Activated CD4-positive, CD25-positive, alpha-beta regulatory T cell treated with anti-CD3 and anti-CD28 coated beads, Interleukin-2, amount 50 U/mL, for 24 hours (primary cell): ENCODE measurements around the gene TMOD2.
"Not testable (repeated sequence)": the region's sequence is repeated elsewhere in the genome, so short reads cannot be mapped to it uniquely, and the experiment has no call there.

ENCODE experiments used
- ATAC-seq, 2 donors: fragments of 150-1000 bp; cut with Tn5 transposase; one replicate each; pipeline ENCODE4 v1.10.0; 2021; ENCODE audit warnings: mild to moderate bottlenecking in 1 of 2, moderate library complexity in 1 of 2

The TMOD2 gene

DNA sequence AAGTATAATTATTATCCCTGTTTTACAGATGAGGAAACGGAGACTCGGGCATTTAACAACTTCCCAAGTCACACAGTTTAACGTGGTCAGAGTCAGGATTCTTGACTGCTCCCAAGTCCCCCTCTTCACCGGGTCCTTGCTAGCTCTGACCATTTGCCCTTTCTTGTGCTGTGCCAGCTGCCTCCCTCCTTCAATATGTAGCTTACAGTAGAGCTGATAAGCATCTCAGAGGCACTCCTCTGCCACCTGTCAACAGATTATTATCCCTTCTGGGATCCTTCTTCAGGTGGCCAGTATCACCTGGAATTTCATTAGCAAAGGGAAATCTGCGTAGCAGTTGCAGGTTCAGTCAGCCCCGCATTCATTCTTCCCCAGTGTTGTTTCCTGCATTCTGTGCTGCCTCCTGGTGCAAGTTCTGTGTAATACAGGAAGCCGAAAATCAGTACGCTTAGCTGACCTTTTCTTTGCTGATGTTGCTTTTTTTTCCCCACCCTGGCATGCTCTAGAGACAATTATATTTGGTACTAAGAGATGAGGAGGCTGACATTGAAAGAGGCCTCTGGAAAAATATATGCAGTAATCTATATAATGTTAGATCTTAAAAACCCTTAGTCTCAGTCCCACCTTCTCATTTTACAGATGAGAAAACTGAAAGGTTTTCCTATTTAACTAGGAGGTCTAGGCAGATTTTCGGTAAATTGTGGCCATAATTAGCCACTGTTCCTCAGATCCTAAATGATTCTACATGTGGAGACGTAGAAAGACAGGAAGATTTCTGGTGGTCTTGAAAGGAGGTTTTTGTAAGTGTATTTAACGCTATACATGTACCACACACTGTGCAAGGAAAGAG lies 24.8 kb downstream of the TMOD2 start:
- ATAC-seq: no peak

DNA sequence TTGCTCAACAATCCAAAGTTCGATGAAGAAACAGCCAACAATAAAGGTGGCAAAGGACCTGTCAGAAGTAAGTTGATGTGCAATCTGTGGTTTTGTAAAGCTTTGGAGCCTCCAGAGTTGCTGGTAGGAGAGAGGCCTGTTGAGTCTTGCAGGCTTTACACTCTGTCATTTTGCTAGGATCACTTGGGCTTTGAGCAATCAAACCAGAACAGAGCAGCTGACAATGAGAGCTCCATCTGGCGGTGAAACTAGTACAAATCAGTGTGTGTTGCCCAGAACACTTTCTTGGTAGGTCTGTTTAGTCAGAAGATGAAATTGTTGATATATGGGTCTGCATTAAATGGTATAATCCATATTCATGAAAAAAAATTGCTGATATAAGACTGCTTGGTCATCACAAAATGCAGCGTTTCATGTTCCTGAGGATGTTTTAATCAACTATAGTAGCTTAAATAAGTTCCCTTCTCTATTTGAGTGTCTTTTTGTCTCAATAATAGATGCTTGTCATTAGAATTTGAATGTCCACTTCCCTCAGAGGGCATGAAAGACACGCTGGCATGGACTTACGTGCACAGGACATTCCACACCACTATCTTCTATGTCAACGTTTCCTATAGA lies 25.7 kb downstream of the TMOD2 start:
- peak; percentile 72 to 81 for ATAC-seq

DNA sequence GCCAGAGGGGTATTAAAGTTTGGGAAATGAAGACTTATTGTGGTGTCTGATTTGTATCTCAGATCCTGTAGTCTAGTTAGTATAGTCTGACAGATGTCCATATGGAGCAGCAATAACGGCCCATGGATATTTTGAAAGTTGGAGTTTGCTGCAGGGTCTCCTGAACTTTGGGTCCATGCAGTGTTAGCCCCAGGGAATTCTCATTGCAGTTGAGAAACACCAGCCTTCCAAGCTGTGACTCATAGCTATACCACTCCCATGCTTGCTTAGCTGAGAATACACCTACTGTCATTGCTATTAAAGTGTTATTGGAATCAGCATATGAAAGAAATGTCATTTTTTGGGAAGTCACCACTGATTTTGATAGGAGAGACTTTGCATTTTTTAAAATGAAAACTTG lies 29.2 kb downstream of the TMOD2 start:
- no peak for ATAC-seq

DNA sequence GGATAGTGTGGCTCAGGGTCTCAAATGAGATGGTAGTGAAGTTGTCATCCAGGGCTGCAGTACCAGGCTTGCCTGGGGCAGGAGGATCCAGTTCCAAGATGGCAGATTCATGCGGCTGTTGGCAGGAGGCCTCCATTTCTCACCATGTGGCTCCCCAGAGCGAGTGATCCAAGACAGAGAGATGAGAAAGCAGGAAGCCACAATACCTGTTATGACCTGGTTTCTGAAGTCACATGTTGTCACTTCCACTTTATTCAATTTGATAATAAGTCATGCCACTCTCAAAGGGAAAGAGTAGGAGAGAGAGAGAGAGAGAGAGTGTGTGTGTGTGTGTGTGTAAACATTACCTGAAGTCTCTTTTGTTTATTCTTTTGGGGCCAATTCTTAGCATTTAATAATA lies 30.1 kb downstream of the TMOD2 start:
- no peak for ATAC-seq

DNA sequence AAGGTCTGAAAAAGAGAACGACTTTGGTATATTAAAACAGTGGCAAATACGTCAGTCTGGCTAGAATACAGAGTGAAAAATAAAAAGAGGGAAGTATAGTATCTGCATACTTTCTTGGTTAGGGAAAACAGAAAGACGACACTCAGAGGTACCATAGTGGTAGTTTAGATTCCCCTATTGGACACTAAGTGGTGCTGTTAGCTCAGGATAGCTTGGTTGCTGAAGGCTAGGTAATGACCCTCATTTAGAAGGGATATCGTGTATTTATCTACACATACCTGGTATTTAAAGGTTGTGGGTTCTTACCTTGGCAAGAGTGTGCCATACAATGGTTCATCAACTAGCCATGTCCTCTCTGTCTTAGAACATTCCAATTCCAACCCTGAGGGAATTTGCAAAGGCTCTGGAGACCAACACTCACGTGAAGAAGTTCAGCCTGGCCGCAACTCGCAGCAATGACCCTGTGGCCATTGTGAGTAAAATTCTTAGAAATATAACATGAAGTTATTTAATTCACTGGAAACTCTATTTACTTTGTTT lies 31.0 kb downstream of the TMOD2 start:
- no peak for ATAC-seq

DNA sequence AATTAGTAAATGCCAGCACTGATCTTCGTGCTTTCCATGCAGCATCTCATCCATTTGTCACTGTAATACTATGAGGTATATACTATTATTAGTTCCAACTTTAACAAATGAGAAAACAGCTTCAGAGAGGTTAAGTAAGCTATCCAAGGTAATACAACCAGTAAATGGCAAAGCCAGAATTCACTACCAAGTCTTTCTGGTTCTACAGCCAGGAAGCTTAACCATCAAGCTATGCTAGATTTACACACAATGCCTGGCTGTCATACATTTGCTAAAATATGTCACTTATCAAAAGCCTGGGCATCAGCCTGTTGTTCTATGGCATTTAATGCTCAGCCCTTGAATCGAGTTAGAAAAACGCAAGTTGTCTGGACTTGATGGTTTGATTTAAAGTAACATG lies 32.6 kb downstream of the TMOD2 start:
- ATAC-seq: no peak

DNA sequence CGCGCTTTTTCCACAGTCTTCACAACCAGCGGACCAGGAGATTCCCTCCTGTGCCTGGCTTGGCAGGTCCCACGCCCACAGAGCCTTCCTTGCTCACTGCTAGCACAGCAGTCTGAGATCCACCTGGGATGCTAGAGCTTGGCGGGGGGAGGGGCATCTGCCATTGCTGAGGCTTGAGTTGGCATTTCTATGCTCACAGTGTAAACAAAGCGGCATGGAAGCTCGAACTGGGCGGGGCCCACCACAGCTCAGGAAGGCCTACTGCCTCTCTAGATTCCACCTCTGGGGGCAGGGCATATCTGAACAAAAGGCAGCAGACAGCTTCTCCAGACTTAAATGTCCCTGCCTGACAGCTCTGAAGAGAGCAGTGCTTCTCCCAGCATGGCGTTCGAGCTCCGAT lies 35.7 kb downstream of the TMOD2 start:
- ATAC-seq: not testable (repeated sequence)

DNA sequence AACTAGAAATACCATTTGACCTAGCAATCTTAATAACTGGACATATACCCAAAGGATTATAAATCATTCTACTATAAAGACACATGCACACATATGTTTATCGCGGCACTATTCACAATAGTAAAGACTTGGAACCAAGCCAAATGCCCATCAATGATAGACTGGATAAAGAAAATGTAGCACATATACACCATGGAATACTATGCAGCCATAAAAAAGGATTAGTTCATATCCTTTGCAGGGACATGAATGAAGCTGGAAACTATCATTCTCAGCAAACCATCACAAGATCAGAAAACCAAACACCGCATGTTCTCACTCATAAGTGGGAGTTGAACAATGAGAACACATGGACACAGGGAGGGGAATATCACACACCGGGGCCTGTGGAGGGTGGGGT lies 41.1 kb downstream of the TMOD2 start:
- not testable (repeated sequence) for ATAC-seq

DNA sequence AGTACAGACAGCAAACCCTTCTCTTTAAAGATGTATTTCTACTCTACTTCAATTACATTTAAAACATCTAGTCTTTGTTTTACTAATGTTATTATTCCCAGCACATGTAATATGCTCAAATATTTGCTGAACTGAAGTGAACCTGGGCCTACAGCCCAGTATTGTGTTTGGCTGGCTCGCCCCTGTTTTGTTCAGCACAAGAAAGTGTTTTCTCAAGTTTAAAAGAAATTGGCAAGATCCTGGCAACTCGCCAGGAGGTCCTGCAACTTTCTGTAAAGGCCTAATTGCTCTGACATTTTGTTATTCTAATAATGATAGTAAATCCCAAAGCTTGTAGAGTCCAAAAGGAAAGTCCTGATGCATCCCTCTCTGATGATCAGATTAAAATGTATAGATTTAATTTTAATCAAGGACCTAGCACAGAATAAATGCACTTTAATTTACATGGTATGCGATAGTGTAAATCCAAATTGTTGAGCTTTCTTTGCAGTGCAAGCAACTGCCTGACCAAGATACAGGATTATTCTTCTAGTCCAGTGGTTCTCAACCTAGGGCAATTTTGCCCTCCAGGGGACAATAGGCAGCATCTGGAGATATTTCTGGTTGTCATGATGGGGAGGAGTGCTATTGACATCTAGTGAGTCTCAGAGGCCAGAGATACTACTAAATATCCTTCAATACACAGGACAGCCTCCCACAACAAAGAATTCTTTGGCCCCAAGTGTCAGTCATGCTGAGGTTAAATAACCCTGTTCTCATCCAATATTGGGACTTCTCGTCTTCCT lies 42.3 kb downstream of the TMOD2 start:
- ATAC-seq: no peak

DNA sequence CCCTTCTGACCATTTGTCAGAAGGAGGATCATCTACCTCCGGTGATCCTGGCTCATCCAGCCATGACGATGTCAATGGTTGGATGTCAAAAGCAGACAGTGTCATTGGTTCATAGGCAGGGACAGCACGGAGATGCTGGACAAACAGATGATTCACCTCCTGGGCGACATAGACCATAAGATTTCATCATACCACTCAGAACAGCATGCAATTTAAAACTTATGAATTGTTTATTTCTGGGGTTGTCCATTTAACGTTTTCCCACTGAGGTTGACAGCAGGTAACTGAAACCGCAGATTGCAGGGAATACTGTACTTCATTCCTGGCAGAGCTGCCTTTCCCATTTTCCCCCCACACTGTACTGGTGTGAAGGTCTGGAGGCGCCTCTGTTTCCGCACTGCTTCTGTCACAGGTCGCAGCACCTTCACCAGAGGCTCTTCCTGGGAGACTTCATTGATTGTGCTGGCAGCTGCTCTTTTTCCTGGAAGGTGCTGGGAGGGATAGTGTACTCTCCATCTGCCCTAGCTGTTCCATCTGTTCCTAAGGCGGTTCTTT lies 45.5 kb downstream of the TMOD2 start:
- ATAC-seq: no peak

DNA sequence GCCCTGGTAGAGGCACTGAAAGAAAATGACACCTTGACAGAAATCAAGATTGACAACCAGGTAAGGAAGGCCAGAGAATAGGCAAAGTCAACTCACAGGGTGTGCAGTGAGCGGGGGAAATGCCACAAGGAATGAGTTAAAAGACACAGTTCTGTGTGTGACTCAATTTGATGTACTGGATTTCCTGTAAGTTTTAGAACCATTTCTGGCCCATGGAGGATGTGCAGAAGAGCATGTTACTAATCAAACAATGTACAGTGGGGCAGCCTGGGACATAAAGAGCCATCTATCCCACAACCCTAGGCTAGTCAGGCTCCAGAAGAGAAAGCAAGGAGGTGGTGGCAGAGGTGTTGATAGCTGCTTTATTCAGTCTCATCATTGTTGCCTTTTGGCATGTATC lies 46.9 kb downstream of the TMOD2 start:
- ATAC-seq: no peak

DNA sequence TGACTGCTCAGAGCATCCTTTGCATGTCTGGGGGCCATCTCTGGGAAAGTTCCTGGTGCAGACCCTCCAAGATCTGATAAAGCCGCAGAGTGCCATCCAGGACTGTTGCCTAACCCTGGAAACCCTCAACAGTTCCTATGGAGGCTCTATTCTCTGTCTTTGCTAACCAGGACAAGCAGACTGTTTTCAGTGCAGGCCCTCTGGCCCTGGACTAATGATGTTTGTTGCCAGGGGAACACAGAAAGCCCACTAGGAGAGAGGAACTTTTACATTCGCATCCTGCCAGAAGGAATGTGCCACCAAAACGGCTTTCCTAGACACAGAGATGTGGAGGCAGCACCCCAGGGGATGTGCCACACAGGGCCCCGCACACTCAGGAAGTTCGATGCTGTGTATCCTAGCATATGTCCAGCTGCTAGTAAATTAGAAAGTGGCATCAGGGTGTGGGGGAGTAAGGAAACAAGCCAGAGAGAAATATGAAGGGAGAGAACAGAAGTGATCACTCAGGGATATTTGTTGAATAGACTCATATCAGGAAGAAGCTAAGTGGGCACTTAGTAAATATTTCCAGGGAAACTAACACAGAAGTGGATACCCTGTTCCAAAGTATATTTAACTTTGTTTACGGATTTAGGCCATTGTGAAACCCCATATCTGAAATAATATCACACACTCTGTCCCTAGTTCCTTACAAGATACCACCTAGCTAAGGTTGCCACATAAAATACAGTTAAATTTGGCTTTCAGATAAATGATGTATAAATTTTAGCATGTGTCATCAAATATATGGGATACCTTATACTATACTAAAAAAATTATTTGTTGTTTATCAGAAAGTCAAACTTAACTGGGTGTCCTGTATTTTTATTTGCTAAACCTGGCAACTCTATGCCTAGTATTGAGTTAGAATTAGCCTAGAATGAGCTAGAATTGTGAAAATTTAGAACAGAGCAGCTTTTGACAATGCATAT lies 48.2 kb downstream of the TMOD2 start:
- no peak for ATAC-seq

DNA sequence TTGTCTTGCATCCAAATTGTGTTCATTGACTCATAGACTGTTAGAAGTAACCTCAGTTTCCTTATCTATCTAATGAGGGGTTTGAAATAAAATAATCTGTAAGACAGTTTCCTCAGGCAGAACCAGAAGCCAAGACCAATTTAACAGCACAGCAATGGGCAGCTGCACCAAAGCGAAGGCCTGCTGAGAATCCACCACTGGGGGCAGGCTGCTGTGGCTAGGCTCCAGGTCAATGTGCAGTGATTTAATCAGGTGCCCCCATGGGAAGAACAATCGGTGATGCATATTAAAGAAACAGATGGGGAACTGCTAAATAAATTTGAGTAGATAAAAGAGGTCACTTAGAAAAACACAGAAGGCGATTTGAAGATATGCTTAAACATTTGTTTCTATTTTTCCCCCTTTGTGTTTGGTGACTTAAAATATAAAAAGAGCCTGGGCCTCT lies 50.0 kb downstream of the TMOD2 start:
- no peak for ATAC-seq

DNA sequence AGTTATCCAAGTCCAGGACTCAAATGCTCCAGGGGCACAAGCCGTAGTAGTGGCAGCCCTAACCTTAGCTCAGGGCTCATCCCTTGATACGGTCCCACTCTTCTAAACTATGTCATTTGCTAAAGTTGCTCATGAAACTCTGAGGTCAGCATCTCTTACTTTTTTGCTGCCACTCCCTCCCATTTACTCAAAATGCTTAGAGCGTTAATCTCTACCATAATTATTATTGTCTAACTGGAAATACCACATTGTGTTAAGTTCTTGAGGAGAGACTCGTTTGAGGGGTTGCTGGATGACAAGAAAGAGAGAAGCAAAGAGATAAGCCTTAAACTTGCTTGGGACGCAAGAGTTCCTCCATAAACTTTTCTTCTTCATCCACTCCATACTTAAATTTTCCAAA lies 51.2 kb downstream of the TMOD2 start:
- ATAC-seq: no peak

DNA sequence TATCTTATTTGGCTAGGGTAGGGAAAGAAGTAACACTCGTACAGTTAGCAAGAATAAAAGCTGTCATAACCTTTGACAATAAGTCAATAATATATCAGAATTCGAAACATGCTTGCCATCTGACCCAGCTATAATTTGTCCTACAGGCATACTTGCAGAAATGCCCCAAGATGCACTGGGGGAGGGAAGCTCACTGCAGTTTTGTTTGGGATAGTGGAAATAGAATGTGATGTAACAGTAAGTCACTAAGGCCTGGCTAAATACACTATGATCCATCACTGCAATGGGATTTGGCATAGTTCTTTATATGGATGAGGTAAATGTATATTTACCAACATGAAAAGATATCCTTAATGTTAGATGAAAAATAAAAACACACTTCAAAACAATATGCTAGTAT lies 52.6 kb downstream of the TMOD2 start:
- ATAC-seq: no peak

DNA sequence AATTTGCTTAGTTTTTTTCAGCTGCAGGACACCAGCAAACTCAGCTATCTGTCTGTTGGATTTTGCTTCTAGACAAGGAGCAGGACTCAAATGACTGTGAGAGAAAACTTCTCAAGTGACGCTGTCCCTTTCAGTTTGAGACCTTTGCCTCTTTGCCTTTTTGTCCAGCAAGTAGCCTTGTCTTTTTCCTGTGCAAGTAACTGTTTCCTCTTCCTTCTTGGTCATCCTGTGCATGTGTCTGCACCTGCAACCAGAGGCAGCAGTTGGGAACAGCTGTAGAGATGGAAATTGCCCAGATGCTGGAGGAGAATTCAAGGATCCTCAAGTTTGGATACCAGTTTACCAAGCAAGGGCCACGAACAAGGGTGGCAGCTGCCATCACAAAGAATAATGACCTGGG lies 54.7 kb downstream of the TMOD2 start:
- no peak for ATAC-seq

DNA sequence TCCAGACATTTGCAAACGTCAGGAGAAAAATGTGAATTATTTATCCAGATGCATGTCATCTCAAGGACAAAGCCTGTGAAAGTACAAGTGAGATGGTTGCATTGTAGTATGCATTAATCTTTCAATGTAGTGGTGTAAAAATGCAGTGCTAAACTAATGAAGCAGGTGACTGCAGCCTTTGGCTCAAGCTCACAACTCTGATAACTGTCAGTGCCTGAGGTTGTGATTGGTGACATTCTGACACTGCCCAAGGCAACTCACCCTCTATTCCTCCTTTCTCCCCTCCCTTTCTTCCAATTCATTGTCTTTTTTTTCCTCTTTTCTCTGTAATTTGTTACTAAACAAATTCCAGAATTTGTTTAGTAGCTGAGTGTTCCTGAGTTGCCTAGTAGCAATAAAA lies 58.1 kb downstream of the TMOD2 start:
- no peak for ATAC-seq

DNA sequence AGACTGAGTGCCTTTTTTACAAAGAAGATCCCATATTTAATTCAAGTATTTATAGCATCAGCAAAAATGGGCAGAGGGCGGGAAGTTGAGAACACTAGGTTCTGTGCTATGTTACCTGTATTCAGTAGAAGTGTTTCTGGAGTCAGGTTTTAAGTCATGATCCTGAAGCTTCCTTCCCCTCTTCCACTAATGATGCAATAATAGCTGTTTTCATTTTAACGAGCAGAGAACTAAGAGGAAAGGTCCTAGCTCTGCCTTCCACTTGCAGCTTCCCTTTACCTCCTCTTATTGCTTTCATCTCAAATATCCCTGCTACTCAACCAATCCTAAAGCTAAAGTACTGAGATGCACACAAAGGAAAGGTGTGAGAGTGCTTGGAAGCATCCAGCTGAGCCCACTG lies 61.2 kb downstream of the TMOD2 start:
- ATAC-seq: no peak

DNA sequence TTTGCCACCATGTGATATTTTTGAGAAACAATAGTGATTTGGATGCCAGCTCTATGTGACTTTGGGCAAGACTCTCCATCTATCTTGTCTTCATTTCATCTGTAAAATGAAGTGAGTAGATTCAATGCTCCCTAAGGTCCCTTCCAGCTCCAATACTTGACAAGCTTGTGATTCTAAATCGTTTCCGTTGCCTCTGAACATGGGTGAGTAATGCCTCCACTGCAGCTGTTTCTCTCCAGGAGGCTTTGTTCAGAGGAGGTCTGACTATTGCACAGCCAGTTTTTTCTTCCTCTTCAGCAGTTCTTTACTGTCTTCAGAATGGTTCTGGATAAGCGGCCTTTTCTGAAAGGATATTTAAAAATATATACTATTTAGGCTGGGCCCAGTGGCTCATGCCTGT lies 63.2 kb downstream of the TMOD2 start:
- no peak for ATAC-seq

DNA sequence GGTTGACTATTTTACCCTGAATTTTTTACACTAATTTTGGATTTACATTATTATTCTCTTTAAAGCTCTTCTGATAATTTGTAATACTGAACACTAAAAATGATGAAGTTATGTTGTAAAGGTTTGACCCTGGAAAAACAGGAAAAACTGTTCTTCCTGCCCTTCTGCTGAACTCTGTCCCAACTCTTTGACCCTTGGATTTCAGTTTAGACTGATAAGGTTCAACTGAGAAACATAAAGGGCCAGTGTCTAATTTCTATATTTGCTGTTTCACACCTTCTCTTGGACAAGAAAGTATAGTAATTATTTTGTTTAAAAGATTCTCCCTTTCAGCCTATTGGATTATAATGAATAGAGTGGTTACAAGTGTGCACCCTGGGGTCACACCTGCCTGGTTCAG lies 65.2 kb downstream of the TMOD2 start:
- ATAC-seq: no peak

DNA sequence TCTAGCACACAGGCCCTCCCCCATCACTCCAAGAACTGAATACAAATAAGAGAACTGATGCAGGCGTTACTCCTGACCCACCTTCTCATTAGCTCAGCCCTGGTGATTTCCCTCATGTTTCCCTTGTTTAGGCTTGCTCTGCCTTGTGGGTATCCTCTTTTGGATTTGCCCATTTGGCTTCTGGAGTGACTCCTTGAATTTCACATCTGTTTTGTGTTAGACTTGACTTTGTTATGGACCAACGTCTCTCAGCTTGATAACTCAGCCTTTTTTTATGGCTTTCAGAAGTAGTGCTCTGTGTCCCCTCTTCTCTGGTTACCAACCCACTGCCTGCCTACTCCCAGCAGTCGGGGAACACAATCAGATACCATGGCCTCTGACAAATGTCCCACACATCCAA lies 66.8 kb downstream of the TMOD2 start:
- no peak for ATAC-seq

DNA sequence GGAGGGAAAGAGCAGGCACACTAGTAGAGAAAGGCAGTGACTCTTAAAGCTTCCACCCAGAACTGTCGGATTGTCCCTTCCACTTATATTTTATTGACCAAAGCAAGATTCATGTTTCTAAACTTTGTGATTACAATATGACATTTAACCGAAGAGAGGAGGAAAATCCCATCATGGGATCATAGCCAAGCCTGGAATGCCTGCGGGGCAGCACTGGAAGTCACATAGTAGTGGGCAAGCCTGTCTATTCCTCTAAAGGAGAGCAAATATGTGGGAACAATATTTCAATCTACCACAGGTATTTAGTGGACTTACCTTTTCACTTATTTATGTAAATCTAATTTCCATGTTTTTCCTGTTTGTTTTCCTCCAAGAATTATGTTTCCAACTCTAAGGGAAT lies 74.3 kb downstream of the TMOD2 start:
- ATAC-seq: no peak
